NCI-H1092 (cell line): ENCODE measurements around the gene ZNF787.
"Not testable (repeated sequence)": the region's sequence is repeated elsewhere in the genome, so short reads cannot be mapped to it uniquely, and the experiment has no call there.

Experiments
- DNase-seq: peaks from one replicate; lab custom pipeline; 2025; lab: John Stamatoyannopoulos, UW

ZNF787 gene

GRCh38 chr19:56105090-56105701 lies 15.9 kb downstream of the ZNF787 start:
- DNase-seq = peak; percentile 38

- no peak for DNase-seq
These were observed 16.7 kb downstream of the ZNF787 start for GRCh38 chr19:56104423-56104822.

- no peak for DNase-seq
These were observed 18.0 kb downstream of the ZNF787 start for GRCh38 chr19:56103027-56103614.

GRCh38 chr19:56101746-56102535 lies 19.2 kb downstream of the ZNF787 start:
- no peak for DNase-seq

- DNase-seq = no peak
These were observed 20.0 kb downstream of the ZNF787 start for GRCh38 chr19:56101095-56101494.

GRCh38 chr19:56099638-56100539 lies 21.2 kb downstream of the ZNF787 start:
- DNase-seq = no peak

GRCh38 chr19:56098731-56099568 lies 22.1 kb downstream of the ZNF787 start:
- no peak for DNase-seq

GRCh38 chr19:56098237-56098636 lies 22.9 kb downstream of the ZNF787 start:
- not testable (repeated sequence) for DNase-seq

- DNase-seq = no peak
These were observed 23.3 kb downstream of the ZNF787 start for GRCh38 chr19:56097776-56098175.

- DNase-seq = no peak
These were observed 23.8 kb downstream of the ZNF787 start for GRCh38 chr19:56097306-56097705.

- no peak for DNase-seq
These were observed 24.4 kb downstream of the ZNF787 start for GRCh38 chr19:56096665-56097064.

GRCh38 chr19:56094449-56094848 lies 26.6 kb downstream of the ZNF787 start:
- DNase-seq = no peak

- no peak for DNase-seq
These were observed 28.1 kb downstream of the ZNF787 start for GRCh38 chr19:56092685-56093631.

- peak; percentile 27 for DNase-seq
These were observed 29.1 kb downstream of the ZNF787 start for GRCh38 chr19:56091751-56092546.

- DNase-seq = no peak
These were observed 30.0 kb downstream of the ZNF787 start for GRCh38 chr19:56091066-56091490.

GRCh38 chr19:56089344-56089743 lies 31.8 kb downstream of the ZNF787 start:
- no peak for DNase-seq

- no peak for DNase-seq
These were observed 32.4 kb downstream of the ZNF787 start for GRCh38 chr19:56088497-56089215.

GRCh38 chr19:56087647-56088496 lies 33.2 kb downstream of the ZNF787 start:
- no peak for DNase-seq
